Stimulated activated CD4-positive, alpha-beta T cell treated with anti-CD3 and anti-CD28 coated beads, Interleukin-15, amount 100 ng/mL, for 24 hours (primary cell): ENCODE data around the gene MACROD2.

ENCODE experiments used
- DNase-seq: peaks from one replicate; pipeline ENCODE4 v3.0.0-alpha.2; 2020

MACROD2 gene

DNA sequence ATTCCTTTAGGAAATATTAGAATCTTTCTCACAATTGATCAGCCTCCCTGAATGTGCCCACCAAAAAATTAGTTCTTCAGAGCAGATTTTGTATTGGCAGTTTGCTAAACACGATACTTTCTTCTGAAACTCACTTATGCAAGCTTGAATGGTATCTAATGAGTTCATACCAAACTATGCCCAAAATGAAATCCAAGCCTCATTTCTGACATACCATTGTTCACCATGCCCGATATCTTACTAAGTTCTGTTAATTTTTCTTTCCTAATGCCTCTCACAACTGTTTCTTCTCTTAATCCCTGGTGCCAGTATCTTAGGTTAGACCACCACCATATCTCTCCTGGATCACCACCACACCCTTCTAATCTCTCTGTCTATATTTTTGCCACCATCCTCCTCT, 1822.0 kb downstream of the MACROD2 start:
- no peak for DNase-seq

DNA sequence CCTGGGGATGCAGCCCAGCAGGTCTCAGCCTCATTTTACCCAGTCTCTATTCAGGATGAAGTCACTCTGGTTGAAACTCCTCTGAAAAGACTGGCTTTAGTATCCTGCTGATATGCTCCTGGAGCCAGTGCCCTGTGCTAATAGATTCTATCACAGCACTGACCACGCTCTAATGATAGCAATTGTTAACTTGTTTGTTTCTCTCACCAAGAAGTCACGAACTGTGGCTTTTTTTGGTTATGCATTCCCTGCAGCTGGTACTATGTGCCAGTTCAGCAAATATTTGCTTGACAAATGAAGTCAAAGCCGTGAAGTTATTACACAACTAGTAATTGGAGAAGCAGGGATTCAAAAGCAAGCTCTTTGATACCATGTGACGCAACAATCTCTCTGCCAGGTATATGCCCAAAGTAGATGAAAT, 1823.3 kb downstream of the MACROD2 start:
- DNase-seq = no peak

DNA sequence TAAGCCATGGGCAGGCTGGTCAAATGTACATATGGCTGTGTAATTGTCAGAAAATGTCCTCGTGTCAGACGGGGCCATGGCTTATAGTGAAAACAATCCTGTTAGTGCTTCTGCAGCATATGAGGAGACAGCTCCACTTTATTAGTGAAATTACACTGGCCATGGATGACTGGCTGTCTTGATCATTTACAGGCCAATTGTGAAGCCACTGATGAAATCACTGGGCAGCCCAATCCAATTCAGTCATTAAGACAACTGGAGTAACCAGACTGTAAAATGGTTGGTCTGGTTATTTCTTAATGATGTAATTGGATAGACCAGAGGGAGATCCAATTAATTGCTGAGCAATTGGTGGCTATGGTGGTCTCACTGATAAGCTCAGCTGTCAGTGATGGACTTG, 1828.4 kb downstream of the MACROD2 start:
- DNase-seq = no peak

DNA sequence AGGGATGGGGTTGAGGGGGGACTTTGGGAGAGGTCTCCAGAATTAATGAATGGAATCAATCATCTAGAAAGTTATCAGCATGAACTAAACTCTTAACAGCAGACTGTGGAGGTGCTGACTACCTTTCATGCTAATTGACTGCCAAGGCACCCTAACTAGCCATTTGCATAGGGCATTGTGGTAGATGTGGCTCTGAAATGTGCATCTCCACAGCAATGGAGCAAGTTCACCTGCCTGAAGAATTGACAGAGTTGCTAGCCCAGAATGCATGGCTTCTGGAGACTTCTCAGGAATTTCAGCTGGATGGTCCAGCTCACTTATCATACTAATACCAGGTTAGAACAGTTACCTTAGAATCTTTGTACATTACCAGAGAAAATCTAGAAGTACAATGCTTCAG, 1832.3 kb downstream of the MACROD2 start:
- no peak for DNase-seq

DNA sequence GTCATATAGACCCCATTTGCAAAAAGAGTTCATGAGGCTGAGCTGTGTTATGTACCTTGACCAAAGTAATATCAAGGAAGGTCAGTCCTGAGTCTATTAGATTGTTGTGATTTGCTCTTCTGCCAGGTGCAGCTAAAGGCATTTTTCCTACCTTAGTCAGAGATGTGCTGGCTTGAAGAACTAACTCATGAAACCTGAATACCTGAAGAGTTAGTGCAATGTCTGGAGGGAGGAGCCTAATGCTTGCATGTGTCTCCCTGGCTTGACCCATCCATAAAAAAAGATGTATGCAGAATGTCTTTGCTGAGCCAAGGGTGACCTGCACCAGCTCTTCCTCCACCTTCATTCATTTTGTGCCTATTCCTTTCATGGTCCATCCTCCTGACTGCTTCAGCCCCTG, 1835.9 kb downstream of the MACROD2 start:
- DNase-seq = no peak

DNA sequence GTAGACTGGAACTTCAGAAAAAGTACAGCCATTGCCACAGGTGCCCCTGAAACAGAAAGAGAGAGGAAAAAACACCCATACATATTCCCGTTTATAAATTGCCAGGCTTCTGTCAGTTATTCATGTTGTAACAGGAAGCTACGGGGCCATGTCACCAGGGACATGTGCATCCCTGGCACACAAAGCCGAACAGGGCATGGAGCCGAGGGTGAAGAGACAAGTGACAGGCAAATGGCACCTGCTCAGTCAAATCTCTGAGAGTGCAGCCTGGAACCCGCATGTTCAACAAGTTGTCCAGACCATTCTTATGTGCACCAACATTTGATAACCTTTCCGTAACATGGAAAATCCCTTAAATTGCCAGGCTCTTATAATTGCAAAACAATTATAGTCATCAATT, 1837.2 kb downstream of the MACROD2 start:
- no peak for DNase-seq

DNA sequence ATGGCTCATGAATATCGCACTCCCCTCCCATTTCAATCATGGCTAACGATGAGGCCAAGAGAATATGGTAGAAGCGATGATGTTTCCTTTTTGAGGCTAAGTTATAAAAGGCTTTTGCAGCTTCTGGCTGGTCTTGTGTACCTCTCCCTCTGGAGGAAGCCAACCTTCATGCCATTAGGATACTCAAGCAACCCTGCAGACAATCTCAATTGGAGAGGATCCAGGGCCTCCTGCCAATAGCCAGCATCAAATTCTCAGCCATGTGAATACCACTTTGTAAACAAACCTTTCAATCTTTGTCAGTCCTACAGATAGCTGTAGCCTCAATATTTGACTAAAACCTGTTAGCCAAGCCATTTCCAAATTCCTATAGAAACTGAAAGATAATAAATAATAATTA, 1839.5 kb downstream of the MACROD2 start:
- no peak for DNase-seq

DNA sequence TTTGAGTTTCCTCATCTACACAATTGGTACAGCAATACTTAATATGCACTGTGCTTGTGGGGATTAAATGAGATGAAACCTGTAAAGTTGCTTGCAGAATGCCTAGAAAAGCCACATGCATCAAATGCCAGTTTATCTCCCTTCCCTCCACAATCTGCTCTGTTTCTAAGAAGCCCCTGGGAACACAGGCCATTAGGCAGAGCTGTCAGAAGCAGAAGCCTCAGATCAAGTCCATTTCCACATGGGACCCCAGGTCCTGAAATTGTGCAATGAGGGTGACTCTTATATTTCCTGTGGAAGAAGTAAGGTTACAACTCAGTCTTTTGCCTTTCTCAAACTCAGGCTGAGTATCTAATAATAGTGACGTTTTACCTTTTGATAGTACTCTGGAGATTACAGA, 1840.5 kb downstream of the MACROD2 start:
- DNase-seq = no peak

DNA sequence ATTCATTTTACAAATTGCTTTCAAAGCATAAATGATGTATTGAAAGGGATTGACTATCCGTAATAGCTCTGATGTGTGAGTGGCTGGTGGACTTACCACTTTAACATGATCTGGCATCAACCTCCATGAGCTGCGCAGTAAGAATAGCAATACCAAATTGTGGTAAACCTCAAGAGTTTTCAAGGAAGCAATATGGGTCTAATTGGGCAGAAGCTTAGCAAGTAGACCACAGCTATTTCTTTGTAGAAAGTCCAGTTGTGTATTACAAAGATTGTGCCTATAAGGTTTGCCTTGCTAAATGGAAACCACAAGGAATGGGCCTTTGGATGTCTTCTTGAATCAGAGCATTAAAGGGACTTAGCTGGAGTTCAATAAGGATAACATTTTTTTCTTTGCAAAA, 1841.3 kb downstream of the MACROD2 start:
- no peak for DNase-seq

DNA sequence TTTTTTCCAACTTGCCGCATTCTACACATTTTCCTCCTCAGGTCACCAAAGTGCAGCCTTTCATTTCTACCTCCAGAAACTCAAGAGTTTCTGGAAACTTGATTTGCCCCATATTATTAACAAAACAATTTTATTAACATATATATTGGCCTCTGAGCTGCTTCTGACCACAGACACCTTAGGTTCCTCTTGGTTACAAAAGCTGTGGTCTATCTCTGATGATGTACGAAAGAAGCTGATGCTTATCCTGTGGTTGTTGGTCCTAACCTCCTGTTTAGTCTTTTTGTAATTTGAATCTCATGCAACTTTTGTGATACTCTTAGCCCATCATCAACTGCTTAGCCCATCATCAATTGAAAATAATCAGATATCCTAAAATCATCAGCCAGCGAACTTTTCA, 1842.2 kb downstream of the MACROD2 start:
- no peak for DNase-seq

DNA sequence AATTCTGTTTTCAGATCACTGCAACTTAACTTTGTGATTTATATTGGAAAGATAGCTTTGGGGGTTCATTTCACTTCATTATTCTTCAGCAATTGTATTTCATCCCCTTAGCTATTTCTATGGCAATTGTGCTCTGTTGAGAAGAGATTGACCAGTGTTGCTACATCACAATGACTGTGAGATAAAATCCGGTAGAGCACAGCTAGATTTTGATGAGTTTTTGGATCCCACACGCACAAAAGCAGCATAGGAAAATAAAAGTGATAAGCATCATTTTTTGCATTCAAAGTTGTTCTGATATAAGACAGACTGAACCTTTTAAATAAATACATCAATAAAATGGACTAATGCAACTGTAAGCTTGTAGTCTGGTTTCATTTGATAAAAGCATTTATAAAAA, 1843.2 kb downstream of the MACROD2 start:
- no peak for DNase-seq

DNA sequence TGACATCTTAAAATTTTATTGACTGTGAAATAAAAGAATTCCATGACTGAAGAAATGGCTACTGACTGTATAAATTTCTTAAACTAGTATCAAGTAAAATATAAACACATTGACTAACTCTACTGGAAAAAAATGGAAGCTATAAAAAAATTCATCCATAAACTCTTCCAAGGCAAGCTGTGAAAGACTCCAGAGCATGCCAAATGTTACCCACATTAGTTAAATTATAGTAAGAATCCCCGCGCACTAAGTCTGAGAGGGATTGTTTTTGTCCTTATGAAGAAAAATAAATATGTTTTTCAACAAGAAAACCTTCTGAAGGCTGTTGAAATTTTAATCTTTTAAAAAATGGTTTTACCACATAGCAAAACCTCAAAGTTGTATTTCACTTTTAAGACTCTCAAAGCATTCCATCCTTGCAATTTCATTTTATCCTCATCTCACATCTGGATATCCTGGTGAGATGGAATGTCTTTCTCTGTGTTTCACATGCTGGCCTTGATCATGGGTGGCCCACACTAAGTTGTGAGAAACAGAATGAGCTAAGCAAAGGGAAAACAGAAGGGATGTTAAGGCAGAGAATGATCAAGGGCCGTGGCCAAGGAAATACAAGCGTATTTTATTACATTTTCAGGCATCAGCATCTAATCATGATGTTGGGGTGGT, 1845.5 kb downstream of the MACROD2 start:
- no peak for DNase-seq

DNA sequence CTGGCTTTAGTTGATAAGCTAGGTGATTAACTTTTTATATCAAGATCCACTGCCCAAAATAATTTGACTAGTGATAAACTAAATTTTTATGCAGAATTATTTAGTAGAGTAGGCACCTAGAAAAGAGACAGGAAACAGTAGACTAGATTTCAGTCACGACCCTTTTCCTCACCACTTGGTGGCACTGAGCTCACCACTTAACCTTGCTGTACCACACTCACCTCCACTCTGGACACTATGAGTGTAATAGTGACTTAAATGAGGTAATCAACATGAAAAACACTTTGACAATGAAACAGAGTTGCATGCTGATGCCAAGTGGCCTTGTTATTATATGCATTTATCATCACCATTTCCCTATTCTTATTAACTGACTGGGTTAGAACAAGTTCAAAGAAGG, 1847.6 kb downstream of the MACROD2 start:
- no peak for DNase-seq

DNA sequence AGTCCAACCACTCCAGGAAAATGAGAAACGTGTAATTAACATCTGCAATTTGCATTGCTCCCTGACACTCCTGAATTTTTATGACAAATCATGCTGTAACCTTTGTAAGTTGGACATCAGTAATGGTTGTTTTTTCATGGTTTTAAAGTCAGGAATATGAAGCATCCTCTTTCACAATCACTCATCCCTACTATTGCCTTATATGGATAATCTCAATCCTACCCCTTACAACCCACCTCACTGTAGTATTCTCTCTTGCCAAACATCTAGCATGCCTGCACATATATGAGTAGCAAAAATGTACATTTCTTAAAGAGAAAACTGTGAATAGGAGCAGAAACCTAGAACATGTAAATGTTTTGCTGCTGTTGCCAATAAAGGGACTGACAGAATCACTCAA, 1848.5 kb downstream of the MACROD2 start:
- DNase-seq = no peak

DNA sequence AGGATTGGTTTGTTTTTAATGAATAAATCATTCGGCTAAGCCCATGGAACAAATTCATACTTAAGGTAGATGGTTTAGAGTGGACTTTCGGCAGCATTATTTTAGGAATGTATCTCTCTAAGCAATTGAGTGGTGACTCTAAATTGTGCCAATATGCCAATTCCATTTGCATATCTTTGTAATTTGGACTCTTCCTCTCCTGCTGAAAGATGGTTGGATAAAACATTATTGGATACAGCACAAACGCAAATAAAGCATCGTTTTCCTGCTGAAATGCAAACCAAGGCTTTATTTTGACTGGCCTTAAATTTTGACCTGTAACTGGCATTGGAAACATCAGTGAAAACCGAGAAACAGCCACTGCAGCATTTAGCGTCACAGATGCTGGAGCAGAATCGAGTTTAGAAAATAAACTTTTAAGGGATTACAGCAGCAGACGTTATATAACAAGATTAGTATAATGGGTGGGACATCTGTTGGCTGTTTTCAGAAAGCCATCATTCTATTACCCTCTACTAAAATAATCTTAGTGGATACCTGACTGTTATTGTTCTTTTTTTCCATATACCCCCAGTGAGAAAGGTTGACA, 1852.0 kb downstream of the MACROD2 start:
- DNase-seq = no peak

DNA sequence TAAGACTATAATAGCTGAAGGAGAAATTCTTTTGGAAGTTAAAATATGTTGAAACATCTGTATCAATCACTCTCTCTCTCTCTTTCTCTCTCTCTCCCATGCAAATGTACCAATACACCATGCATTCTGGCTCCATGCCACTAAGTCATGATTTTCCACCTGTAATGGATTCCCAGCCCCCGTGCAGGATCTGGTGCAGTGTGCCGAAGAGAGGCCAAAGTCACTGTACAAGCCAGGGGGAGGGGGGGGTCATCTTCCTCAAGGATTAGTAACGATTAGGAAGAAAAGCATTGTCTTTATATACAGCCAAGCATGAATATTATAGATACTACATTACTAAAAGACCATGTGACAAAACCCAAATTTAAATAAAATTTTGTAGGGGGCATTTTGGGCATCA, 1852.8 kb downstream of the MACROD2 start:
- no peak for DNase-seq

DNA sequence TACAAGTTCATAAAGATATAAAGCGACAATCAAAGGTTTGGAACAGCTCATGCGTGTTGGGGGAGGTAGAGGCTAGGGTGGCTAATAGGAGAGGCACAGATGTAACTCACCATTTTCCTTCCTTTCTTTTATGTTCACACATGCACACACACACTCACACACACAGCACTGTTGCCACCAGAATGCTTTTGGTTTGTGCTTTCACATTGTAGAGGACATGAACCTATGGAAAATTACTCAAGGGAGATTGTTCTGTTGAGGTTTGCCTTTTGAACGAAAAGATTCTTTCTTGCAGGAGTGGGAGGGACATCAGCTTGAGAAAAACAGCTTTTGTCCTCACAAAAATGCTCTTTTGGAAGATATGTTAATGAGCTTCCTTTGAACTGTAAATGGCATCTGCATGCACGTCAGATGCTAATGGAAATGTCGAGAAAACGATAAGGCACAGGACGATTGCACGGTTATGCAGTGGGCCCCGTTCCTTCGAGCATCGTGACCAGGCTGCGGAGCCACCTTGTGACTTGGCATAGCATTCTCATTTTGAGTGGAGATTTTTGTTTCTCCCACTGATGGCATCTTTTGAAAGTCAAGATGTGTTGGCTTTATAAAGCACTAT, 1853.8 kb downstream of the MACROD2 start:
- DNase-seq = no peak

DNA sequence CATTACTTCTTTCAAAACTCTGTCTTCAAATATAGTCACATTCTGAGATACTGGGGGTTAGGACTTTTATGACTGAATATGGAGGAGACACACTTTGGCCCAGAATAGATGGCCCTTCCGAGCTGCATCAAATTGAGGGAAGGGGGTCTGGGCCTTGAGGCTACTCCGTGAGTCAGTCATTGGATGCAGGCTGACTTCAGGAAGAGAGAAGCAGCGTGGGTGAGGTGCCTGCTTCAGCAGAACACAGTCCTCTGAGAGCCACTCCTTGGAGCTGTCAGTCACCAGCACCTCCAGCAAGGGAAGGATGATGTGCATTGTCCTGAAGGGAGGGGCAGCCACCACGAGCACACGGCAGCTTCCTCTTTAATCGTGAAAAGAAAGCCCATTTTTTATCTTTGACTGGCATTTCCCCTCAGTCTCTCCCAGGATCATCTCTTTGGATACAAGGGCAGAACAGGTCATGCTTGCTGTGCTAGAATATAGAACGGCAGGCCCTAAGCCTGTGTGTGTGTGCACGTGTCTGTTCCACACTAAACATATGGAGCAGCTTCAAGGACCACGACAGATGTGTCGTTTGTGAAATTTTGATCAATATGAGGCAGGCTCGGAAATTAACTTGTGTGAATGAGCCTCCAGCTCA, 1856.4 kb downstream of the MACROD2 start:
- no peak for DNase-seq

DNA sequence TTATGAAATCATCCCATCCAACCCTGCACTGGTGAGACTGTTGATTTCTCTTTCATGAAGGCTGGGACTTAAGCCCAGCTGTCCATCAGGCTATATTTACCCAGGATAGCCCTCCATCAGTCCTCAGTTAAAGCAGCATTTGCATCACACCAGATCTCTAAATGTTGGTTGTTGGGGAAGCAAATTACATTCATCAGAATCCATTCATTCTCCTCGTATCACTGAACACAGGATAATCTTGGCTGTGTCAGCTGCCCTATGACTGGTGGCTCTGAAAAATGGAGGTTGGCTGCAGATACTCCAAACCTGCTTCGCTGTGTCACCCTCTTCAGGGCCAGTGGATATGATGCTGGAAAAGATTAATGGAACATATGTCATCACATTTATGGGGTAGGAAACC, 1859.6 kb downstream of the MACROD2 start:
- no peak for DNase-seq

DNA sequence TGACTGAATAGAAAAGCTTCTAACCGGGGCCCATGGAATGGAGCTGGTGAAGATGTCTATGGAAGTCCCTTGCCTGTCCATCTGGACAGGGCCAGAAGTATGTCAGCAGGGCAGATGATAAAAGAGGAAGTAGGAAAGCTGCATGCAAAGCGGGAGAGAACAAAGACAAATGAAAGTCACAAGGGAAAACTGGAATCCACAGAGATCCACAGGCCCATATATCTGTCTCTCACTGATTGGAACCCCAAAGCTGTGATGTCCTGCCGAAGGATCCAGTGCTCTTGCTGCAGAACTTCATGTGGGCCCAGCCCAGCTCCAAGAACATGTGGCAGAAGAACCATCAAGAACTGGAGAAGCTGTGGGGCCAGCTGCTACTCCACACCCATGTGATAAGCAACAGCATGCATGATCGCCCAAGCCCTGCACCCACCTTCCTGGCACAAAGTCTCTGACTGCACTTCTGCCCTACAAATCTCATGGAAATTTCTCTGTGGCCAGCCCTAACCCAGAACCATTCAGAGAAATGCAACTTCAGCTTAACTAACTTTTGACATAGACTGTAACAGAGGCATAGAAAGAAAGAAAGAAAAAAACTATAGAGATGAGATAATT, 1862.0 kb downstream of the MACROD2 start:
- DNase-seq = no peak

DNA sequence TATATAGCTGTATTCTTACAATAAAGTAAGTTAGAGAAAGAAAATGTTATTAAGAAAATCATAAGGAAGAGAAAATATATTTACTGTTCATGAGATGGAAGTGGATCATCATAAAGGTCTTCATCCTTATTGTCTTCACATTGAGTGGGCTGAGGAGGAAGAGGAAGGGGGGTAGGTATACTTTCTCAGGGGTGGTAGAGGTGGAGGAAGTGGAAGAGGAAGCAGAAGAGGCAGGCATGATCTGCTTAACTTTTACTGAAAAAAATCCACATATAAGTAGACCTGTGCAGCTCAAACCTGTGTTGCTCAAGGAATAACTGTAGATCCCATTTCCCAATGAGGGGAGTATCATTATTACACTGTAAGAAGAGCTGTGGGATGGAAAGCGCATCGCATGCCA, 1863.7 kb downstream of the MACROD2 start:
- no peak for DNase-seq

DNA sequence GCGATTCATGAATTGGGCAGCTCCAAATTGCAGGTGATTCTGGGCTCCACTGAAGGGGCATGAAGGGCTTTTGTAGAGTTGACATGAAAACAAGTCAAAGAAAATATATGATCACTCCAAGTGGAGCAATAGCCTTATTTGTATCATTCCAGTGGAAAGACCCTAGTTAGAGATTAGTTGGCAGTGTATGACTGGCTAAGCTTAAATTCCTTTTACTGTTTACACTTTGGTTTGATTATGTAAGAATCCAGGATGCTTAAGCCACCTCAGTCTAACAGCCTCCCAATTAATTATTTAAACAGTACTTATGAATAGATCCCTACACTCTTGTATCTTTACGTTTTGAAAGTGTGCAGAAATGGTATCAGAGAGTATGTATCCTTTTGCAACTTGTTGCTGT, 1865.5 kb downstream of the MACROD2 start:
- DNase-seq = no peak

DNA sequence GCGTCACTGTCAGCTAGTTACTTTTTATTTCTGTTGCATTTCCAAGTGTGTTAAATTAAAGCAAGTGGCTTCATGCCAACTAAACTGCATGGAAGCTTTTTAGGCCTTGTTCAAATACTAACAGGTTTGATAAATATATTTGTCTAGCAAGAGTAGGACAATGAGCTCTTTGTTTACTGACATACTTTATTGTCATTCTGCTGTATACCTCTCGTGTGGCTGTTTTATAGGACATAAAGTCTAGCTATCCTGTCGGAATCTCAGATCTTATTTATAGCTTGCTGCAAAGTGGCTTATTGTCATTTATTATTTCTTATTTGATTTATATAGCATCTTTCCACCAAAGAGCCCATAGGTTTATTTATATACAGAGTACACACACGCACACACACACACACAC, 1866.9 kb downstream of the MACROD2 start:
- no peak for DNase-seq

DNA sequence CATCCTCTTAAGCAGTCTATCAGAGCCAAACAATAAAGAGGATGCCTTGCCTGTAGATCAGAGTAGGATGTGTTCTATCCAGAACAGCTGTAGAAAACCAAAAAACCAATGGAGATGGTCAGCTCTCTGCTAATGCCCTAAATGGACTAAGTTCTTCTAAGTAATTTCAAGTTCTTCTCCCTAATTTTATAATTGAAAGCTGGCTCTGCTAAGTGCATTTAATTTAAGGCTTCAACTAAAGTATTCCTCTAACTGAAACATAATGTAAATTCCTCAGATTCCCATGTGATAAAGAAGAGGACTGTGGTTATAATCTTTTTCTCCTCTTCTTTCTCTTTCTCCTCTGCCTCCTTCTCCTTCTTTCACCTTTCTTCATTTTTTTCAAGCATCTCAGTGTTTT, 1868.4 kb downstream of the MACROD2 start:
- no peak for DNase-seq
